Panc1 (cell line): Measurements from ENCODE around the gene ACTR3C. TPM values are rescaled to one million over a fixed set of nuclear protein-coding genes. Genes with fewer than 3 reads are reported as not detected.

ENCODE experiments used
- ATAC-seq: fragments of 200-7000 bp; cut with Tn5 transposase; 2 replicates; pipeline ENCODE4 v1.9.1; 2020; ENCODE audit warnings: mild to moderate bottlenecking, moderate library complexity
- BruUV-seq: library from RNA; stranded (reverse); fragments of 400-500 nt; replicated peaks from 2 replicates; lab custom pipeline; 2021; lab: Mats Ljungman, UMichigan
- CTCF ChIA-PET: fragments of 300-600 bp; sonication (Branson Sonifier 250); formaldehyde crosslinking; loops from one replicate; lab custom pipeline; 2022; ENCODE audit warnings: antibody characterized with exemption; lab: Charles Lee
- POLR2A ChIA-PET: fragments of 300-600 bp; sonication (Branson Sonifier 250); formaldehyde crosslinking; loops from one replicate; lab custom pipeline; 2022; ENCODE audit warnings: antibody characterized with exemption; lab: Charles Lee
- DNase-seq: peaks from one replicate; pipeline ENCODE4 v3.0.0-alpha.2; 2010; ENCODE audit warnings: low read depth, low spot score
- H3K27ac ChIP-seq: 2 replicates; pipeline ENCODE4 v1.5.1; 2011; ENCODE audit warnings: mild to moderate bottlenecking, low read length, inconsistent platforms
- H3K27me3 ChIP-seq: fragments of 200-500 bp; sonication (Bioruptor generic); 2 replicates; pipeline ENCODE4 v1.6.0; 2014; ENCODE audit warnings: low read length, inconsistent platforms; ENCODE audit not compliant: control insufficient read depth, insufficient read depth
- H3K36me3 ChIP-seq: fragments of 200-500 bp; sonication (Bioruptor generic); 2 replicates; pipeline ENCODE4 v1.5.1; 2014; ENCODE audit warnings: inconsistent platforms, mild to moderate bottlenecking, low read length, moderate library complexity; ENCODE audit not compliant: control insufficient read depth, insufficient read depth
- H3K4me1 ChIP-seq: 2 replicates; pipeline ENCODE4 v1.5.1; 2011; ENCODE audit warnings: inconsistent platforms, mild to moderate bottlenecking, low read length, moderate library complexity; ENCODE audit not compliant: control insufficient read depth, insufficient read depth
- H3K4me3 ChIP-seq, 2 experiments: 2 replicates each; pipeline ENCODE4 v1.5.1; 2011 to 2012; ENCODE audit warnings: low read depth in 2 of 2, low read length in 2 of 2, mild to moderate bottlenecking in 2 of 2, inconsistent platforms in 1 of 2, moderate library complexity in 1 of 2
- H3K9me3 ChIP-seq: fragments of 200-500 bp; sonication (Bioruptor generic); 2 replicates; pipeline ENCODE4 v1.5.1; 2014; ENCODE audit warnings: low read depth, mild to moderate bottlenecking, inconsistent platforms, low read length, moderate library complexity; ENCODE audit not compliant: control insufficient read depth, insufficient read depth
- POLR2AphosphoS5 ChIP-seq: IDR thresholded peaks from 2 replicates; pipeline ENCODE4 v1.6.1; 2012; ENCODE audit warnings: mild to moderate bottlenecking, low read depth, low read length, moderate library complexity
- SIN3A ChIP-seq: IDR thresholded peaks from 2 replicates; pipeline ENCODE4 v1.6.1; 2012; ENCODE audit warnings: low read depth, mild to moderate bottlenecking, low read length, moderate library complexity, borderline replicate concordance; ENCODE audit not compliant: insufficient read depth
- TCF7L2 ChIP-seq: IDR thresholded peaks from 2 replicates; pipeline ENCODE4 v1.6.1; 2011; ENCODE audit warnings: mild to moderate bottlenecking, low read depth, low read length, inconsistent platforms
- in situ Hi-C: cut with HindIII; loops from 2 replicates; pipeline ENCODE4 v1.10.0; 2016; ENCODE audit warnings: low sequenced_read_pairs, low pct_unique_long_range_greater_than_20kb
- intact Hi-C: fragments of 100-400 bp; cut with micrococcal nuclease; formaldehyde crosslinking; loops from one replicate; pipeline ENCODE4 v1.10.0; 2022; ENCODE audit not compliant: unreplicated experiment
- total RNA-seq: library from RNA; stranded (reverse); gene quantifications from one replicate; pipeline ENCODE4 v1.2.1, GENCODE V29; 2021; ENCODE audit not compliant: unreplicated experiment
- TF ChIP-seq, protein P1 (sequence below): fragments of 450-650 bp; IDR thresholded peaks from 2 replicates; pipeline ENCODE4 v1.5.1; 2017; ENCODE audit warnings: mild to moderate bottlenecking
- TF ChIP-seq, protein P2 (sequence below), 2 experiments: IDR thresholded peaks; 2 replicates each; pipeline ENCODE4 v1.6.1; 2011 to 2012; ENCODE audit warnings: low read depth in 2 of 2, control low read depth in 1 of 2, low read length in 1 of 2, mild to moderate bottlenecking in 1 of 2, moderate library complexity in 1 of 2; ENCODE audit not compliant: insufficient read depth in 1 of 2

Gene ACTR3C
- total RNA-seq, 1 experiment from 2014 or later, result 6.5 TPM

DNA sequence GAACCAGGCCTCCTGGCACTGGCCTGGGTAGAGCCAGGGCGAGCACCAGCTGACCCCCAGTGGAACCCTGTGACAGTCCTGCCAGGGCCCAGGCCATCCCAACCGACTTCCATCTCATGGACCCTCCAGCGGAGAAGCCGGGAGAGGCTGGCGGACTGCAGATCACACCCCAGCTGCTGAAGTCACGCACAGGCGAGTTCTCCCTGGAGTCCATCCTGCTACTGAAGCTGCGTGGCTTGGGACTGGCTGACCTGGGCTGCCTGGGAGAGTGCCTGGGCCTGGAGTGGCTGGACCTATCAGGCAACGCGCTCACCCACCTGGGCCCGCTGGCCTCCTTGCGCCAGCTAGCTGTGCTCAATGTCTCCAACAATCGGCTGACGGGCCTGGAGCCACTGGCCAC, 13.4 kb upstream of the ACTR3C start:
- Histone ChIP-seq H3K36me3 (no peaks in the 10 kb centered on the region), H3K4me3 (no peak overlapping the region), H3K27ac (no peak overlapping the region), H3K9me3 (no peaks in the 10 kb centered on the region), H3K4me1 (peaks cover 3% of the 10 kb centered on the region; the same call in 1 of the 2 replicates), H3K27me3 (no peaks in the 10 kb centered on the region)
- ChIA-PET POLR2A (no interaction called here), CTCF (no interaction called here)
- TF ChIP-seq TCF7L2 (no peak), SIN3A (no peak)
- TF ChIP-seq, protein P1, sequence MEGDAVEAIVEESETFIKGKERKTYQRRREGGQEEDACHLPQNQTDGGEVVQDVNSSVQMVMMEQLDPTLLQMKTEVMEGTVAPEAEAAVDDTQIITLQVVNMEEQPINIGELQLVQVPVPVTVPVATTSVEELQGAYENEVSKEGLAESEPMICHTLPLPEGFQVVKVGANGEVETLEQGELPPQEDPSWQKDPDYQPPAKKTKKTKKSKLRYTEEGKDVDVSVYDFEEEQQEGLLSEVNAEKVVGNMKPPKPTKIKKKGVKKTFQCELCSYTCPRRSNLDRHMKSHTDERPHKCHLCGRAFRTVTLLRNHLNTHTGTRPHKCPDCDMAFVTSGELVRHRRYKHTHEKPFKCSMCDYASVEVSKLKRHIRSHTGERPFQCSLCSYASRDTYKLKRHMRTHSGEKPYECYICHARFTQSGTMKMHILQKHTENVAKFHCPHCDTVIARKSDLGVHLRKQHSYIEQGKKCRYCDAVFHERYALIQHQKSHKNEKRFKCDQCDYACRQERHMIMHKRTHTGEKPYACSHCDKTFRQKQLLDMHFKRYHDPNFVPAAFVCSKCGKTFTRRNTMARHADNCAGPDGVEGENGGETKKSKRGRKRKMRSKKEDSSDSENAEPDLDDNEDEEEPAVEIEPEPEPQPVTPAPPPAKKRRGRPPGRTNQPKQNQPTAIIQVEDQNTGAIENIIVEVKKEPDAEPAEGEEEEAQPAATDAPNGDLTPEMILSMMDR, result no peak
- TF ChIP-seq, protein P2, sequence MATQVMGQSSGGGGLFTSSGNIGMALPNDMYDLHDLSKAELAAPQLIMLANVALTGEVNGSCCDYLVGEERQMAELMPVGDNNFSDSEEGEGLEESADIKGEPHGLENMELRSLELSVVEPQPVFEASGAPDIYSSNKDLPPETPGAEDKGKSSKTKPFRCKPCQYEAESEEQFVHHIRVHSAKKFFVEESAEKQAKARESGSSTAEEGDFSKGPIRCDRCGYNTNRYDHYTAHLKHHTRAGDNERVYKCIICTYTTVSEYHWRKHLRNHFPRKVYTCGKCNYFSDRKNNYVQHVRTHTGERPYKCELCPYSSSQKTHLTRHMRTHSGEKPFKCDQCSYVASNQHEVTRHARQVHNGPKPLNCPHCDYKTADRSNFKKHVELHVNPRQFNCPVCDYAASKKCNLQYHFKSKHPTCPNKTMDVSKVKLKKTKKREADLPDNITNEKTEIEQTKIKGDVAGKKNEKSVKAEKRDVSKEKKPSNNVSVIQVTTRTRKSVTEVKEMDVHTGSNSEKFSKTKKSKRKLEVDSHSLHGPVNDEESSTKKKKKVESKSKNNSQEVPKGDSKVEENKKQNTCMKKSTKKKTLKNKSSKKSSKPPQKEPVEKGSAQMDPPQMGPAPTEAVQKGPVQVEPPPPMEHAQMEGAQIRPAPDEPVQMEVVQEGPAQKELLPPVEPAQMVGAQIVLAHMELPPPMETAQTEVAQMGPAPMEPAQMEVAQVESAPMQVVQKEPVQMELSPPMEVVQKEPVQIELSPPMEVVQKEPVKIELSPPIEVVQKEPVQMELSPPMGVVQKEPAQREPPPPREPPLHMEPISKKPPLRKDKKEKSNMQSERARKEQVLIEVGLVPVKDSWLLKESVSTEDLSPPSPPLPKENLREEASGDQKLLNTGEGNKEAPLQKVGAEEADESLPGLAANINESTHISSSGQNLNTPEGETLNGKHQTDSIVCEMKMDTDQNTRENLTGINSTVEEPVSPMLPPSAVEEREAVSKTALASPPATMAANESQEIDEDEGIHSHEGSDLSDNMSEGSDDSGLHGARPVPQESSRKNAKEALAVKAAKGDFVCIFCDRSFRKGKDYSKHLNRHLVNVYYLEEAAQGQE (IDR thresholded peaks at IDR 0.05; ENCODE audit: insufficient read depth in 1 of 2, low read depth in 2 of 2, low read length in 1 of 2), result no peak
- in situ Hi-C loops (no loop called here), intact Hi-C loops (no loop called here)
- ATAC-seq (no peak), DNase-seq (no peak)
- no TSS peak for BruUV-seq

DNA sequence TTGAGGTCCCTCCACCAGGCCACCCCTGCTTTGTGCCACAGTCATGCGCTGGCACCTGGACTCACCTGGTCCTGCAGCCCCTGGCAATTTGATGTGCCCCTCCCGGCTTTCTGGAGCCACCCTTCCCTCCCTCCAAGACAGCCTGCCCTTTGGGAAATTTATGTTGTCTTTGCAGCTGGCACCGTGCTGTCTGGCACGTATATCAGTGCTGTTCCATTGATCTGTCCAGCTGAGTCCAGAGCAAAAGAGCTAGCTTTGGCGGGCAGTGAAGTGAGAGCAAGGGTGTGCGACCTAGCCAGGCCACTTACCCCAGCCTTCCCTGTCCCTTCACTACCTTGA, 12.4 kb upstream of the ACTR3C start:
- no peaks in the 10 kb centered on the region for H3K27me3 ChIP-seq
- in situ Hi-C loops (no loop called here), intact Hi-C loops (no loop called here)
- CTCF ChIA-PET, result no interaction called here
- no peaks in the 10 kb centered on the region for H3K9me3 ChIP-seq
- ATAC-seq (no peak), DNase-seq (no peak)
- H3K4me3 ChIP-seq, result no peak overlapping the region
- no peaks in the 10 kb centered on the region for H3K36me3 ChIP-seq
- no peak overlapping the region for H3K27ac ChIP-seq
- H3K4me1 ChIP-seq, result peaks cover 3% of the 10 kb centered on the region; the same call in 1 of the 2 replicates
- no TSS peak for BruUV-seq
- TF ChIP-seq TCF7L2 (no peak), POLR2AphosphoS5 (no peak), SIN3A (no peak)
- TF ChIP-seq, protein P2 (IDR thresholded peaks at IDR 0.05; ENCODE audit: insufficient read depth in 1 of 2, low read depth in 2 of 2, low read length in 1 of 2), result no peak
- TF ChIP-seq, protein P1, result no peak
- POLR2A ChIA-PET, result no interaction called here
